Head of caudate nucleus (tissue), 42 donors: ENCODE measurements around the gene DRGX.

Source experiments
- DNase-seq, 42 donors: peaks; one replicate each; pipeline versions ENCODE4 v3.0.0 to v3.0.0-alpha.2; 2020 to 2021; ENCODE audit warnings: mixed read lengths in 7 of 42
- intact Hi-C: fragments of 100-400 bp; cut with DNase I; formaldehyde crosslinking; loops from one replicate; pipeline ENCODE4 v1.15.0; 2022

Gene DRGX

DNA sequence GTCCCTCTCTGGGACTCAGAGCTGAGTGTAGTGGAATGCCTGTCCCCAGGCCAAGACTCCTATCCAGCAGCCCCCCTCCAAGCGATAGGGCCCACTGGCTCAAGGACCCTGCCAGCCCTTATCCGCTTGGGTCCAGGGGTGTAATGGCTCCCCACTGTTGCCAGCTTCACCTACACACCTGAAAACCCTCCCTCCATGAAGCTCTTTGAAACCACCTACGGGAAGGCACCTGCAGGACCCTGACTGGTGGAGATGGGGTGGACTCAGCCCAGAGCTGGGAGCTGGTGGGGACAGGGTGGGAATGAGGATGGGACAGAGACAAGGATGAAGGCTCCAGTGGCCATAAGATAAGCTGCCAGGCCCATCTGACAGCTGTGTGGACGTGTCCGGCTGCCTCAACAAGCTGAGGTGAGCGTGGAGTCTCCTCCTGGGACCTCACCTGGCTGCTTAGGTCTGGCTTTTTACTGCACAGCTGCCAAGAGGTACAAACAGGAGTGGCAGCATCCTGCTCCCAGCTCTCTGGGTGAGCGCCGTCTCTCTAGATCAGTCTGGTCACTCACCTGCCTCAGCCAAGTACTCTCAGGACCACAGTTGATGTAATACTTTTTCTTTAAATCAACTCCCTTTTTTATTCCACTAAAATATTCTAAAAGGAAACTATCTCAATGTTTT, 41.9 kb downstream of the DRGX start:
- DNase-seq: no peak
- intact Hi-C loops: no loop called here

GRCh38 chr10:49353026-49353894, 42.6 kb downstream of the DRGX start:
- intact Hi-C loops: no loop called here
- DNase-seq: peak in 1 of 42 donors; percentile 35

DNA sequence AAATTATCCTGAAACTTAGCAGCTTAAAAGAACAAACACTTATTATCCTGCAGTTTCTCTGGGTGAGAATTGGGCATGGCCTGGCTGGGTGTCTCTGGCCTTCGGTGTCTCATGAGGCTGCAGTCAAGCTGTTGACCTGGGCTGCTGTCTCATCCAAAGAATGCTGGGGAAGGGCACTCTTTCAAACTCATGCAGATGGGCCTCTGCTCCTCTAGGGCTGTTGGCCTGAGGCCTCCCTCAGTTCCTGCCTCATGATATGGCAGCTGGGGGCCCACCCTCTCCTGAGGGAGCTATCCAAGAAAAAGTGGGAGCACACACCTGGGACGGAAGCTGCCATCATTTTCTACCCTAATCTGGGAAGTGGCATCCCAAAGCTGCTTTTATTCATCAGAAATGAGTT, 43.6 kb downstream of the DRGX start:
- intact Hi-C loops: no loop called here
- DNase-seq: peak in 1 of 42 donors; percentile 3

- intact Hi-C loops: no loop called here
These were observed 44.2 kb downstream of the DRGX start for GRCh38 chr10:49351669-49352068.

GRCh38 chr10:49350846-49351532, 44.9 kb downstream of the DRGX start:
- peak in 1 of 42 donors; percentile 31 for DNase-seq
- intact Hi-C loops: no loop called here

More at GRCh38 chr10:49351669-49352068, 44.2 kb downstream of the DRGX start:
- peak in 2 of 42 donors; percentile 20 to 22 for DNase-seq

DNA sequence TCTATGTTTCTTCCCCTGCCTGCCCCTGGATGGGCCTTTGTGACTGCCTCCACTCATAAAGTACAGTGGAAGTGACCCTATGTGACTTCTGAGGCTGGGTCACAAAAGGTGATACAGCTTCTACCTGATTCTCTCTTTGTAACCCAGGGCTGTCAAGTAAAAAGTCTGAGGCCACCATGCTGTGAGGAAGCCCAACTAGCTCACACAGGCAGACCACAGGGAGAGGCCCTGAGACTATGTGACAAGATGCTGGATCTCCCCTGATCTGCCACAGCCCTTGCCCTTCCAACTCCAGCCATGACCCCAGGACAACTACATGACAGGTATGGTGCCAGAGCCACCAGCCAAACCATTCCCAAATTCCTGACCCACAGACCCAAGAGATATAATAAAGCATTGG, 45.8 kb downstream of the DRGX start:
- intact Hi-C loops: no loop called here
- DNase-seq: peak in 1 of 42 donors; percentile 12

- DNase-seq: peak in 1 of 42 donors; percentile 10
- intact Hi-C loops: no loop called here
These were observed 46.5 kb downstream of the DRGX start for GRCh38 chr10:49349390-49349789.

GRCh38 chr10:49348593-49348992, 47.3 kb downstream of the DRGX start:
- intact Hi-C loops: no loop called here
- peak in 1 of 42 donors; percentile 11 for DNase-seq

DNA sequence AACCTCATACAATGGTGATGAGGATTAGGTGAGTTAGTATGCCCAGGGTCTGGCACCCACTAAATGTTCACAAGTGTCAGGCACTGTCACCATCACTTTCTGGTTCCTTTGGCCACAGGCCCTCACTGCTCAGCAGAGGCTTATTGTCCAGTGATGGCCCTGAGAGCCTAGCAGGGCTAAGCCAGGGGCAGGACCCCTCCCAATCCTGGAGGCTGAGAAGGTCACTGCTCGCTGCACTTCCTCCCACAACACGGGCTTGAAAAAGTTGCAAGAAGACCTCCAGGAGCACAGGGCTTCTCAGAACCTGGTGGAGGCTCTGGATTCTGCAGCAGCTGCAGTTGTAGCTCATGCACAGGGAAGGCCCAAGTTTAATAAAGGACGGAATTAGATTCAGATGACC, 48.1 kb downstream of the DRGX start:
- intact Hi-C loops: no loop called here
- peak in 2 of 42 donors; percentile 4 to 17 for DNase-seq

- intact Hi-C loops: no loop called here
- DNase-seq: peak in 3 of 42 donors; percentile 8 to 26 (median 22)
These were observed 48.5 kb downstream of the DRGX start for GRCh38 chr10:49347342-49347741.

DNA sequence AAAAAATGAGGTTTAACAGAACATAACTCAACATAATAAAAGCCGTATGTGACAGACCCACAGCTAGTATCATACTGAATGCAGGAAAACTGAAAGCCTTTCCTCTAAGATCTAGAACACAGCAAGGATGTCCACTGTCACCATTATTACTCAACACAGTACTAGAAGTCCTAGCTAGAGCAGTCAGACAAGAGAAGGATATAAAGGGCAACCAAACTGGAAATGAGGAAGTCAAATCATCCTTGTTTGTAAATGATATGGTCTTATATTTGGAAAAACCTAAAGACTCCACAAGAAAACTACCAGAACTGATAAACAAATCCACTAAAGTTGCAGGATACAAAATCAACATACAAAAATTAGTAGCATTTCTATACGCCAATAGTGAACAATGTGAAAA, 51.0 kb downstream of the DRGX start:
- no peak for DNase-seq
- intact Hi-C loops: no loop called here

DNA sequence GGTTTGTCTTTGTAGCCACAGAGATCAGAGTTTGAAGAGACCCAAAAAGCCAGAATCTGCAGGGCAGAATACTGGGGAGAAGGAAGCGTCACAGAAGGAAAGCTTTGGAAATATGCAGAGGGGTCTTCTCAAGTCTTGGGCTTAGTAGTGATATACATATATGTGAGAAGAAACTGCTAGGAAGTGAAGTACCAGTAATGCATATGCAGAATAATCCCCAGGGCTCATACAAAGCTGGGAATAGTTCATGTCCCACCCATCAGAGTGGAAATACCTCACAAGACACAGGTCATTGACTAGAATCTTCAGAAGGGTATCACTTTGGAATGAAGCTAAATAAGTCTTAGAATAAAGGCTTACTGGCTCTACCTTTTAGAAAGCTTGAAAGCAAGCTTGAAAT, 57.3 kb downstream of the DRGX start:
- no peak for DNase-seq
- intact Hi-C loops: no loop called here

DNA sequence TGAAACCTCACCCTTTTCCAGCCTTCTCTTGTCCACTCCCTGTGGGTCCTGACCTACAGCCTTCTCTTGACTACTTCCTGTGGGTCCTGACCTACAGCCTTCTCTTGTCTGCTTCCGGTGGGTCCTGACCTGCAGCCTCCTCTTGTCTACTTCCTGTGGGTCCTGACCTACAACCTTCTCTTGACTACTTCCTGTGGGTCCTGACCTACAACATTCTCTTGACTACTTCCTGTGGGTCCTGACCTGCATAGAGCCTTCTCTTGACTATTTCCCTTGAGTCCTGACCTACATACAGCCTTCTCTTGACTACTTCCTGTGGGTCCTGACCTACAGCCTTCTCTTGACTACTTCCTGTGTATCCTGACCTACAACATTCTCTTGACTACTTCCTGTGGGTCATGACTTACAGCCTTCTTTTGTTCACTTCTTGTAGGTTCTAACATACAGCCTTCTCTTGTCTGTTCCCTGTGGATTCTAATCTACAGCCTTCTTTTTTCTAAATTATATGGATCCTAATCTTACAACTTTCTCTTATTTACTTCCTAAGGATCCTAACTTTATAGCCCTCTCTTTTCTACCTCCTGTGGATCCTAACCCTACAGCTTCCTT, 60.4 kb downstream of the DRGX start:
- DNase-seq: no peak
- intact Hi-C loops: no loop called here

DNA sequence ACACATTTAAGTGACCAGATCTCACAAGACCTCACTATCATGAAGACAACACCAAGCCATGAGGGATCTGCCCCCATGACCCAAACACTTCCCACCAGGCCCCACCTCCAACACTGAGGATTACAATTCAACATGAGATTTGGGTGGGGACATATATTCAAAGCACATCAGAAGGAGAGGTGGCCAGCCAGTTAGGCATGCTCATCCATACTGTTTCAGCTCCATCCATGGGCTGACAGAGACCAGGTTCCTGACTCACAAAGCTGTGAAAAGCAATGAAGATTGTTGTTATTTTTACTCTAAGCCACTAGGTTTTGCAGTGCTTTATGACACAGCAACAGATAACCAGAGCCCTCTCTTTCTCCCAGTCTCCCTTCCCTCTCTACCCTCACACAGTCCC, 60.9 kb downstream of the DRGX start:
- intact Hi-C loops: no loop called here
- DNase-seq: no peak

DNA sequence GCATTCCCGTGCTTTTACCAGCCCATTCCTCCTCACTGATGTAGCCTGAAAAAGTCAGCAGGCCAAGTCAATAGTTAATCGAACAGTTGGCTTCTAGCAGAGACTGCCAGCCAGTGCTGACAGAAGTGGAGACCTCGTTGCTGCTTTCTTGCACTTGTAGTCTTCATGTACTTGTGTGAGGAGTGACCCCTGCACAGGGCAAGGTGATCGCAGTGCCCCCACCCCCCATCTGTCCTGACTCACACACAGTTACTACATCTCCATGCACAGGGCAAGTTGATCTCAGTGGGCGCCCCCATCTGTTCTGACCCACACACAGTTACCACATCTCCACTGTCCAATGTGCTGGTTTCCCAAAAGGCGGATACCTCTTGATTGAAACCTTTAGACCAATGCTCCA, 62.7 kb downstream of the DRGX start:
- intact Hi-C loops: no loop called here
- DNase-seq: peak in 1 of 42 donors; percentile 5

- peak in 2 of 42 donors; percentile 17 to 31 for DNase-seq
- intact Hi-C loops: no loop called here
These were observed 63.1 kb downstream of the DRGX start for GRCh38 chr10:49332768-49333167.

DNA sequence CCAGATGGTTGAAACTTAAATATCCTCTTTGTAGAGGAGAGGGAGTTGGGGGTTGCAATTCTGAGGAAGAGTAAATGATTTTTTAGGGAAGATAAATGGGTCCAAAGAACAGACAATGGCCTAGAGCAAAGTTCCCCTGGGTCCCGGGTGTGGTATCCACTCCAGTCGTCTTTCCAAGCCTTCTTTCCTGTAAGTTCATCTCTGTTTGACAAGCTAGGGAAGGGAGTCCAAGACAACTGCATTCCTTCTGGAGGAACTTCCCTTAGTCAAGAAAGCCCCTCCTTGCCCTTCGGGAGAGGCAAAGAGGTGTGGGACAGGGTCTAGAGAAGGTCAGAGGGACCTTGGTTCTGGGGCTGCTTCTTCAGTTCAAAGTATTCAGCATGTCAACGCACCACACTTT, 63.6 kb downstream of the DRGX start:
- intact Hi-C loops: no loop called here
- DNase-seq: peak in 2 of 42 donors; percentile 3 to 14

DNA sequence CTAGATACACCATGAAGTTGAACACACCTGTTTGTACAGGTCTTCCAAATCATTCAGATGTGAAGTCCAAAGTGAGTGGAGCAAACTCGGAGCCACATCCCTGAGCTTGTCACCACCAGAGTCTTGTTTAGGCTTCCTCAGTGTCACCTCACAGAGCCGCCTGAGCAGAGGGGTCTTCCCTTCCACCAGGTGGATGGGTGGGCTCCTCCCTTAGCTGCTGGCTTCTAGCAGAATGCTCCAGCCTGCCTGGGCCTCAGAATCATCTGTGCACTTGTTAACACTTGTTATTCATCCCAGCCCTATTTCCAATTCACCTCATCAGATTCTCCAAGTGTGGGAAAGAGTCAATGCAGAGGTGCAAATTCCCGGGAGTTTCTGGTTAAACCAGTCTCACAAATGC, 64.5 kb downstream of the DRGX start:
- peak in 2 of 42 donors; percentile 13 to 21 for DNase-seq
- intact Hi-C loops: no loop called here

DNA sequence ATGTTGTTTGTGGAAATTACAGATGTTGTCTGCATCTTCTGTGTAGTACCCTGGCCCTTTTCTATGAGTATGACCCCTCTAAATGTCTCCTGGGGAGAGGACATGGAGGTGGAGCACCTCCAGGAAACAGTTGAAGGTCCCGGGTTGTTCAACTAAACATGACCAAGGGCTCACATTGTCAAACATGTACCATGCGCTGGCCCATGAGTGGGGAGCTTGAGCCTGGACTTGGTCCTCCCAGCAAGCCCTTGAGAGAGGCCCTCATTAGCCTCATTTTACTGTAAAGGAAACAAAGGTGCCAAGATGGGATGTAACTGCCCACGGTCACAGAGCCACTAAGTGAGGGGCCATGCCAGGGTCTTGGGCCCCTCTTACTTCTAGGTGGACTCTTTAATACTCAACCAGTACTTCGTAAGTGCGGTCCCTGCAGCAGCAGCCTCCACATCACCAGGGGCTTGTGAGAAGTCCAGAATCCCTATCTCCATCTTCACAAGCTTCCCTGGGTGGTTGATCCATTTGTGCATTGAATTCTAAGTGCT, 65.7 kb downstream of the DRGX start:
- intact Hi-C loops: no loop called here
- peak in 2 of 42 donors; percentile 7 to 19 for DNase-seq
